HG03196 (cell line): ENCODE measurements around the gene ECSIT.
"Not testable (repeated sequence)": the region's sequence is repeated elsewhere in the genome, so short reads cannot be mapped to it uniquely, and the experiment has no call there.

Experiments
- ATAC-seq: cut with Tn5 transposase; IDR thresholded peaks from one replicate; pipeline ENCODE4 v1.9.1; 2021; ENCODE audit not compliant: unreplicated experiment

Gene ECSIT

DNA sequence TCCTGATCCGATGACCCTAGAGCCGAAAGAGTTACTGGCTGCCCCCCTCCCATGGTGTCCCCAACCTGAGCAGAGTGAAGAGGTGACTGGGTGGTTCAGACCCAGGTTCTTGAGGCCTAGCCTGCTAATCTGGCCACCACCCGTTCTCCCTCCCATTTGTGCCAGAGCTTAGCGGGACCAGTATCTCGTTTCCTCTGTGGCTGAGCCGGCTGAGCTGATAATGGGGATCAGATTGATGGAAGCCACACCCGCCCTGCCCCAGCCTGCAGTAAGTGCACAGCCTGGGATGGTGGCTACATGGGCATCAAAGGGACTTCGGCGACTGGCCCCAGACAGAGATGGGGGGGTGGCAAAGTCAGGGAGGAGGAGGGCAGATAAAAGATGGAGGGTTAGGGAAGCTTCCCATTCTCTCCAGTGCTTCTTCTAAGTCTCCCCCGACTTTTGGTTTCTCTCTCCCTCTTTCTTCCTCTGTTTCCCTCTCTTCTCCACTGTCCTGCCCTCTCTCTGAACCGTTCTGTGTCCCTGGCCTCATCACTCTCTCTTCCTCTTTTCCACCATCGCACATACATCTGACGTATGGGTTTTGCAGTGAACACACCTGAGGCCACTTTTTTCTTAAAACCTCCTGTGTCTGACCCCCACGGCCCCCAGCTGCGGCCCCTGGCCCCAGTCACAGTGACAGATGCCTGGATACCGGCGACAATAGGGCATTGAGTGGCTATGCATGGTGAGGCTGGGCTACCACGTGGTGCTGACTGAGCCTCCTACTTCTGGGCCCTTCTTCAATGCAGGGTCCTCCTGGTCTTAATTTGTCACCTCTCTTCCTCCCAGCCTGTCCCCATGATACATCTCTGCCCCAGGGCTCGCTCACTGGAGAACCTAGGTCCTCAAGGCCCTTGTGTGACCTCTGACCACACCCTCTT lies 50.5 kb downstream of the ECSIT start:
- no peak for ATAC-seq

DNA sequence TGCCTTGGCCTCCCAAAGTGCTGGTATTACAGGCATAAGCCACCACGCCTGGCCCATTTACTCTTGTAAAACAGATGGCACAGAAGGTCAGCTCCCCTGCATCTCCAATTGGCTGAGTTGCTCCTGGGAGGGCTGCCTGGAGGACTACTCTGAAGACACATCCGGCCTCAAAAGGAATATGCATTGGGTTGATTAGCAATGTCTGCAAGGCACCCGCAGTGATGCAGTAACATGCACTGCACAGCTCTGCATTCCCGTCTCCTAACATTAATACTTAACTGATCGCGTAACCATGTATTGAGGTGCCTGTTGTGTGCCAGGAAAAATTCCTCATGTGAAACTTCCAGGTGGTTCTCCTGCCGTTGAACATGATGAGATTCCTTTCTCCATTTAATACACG lies 53.1 kb downstream of the ECSIT start:
- no peak for ATAC-seq

GRCh38 chr19:11475343-11475742 lies 53.6 kb downstream of the ECSIT start:
- not testable (repeated sequence) for ATAC-seq

DNA sequence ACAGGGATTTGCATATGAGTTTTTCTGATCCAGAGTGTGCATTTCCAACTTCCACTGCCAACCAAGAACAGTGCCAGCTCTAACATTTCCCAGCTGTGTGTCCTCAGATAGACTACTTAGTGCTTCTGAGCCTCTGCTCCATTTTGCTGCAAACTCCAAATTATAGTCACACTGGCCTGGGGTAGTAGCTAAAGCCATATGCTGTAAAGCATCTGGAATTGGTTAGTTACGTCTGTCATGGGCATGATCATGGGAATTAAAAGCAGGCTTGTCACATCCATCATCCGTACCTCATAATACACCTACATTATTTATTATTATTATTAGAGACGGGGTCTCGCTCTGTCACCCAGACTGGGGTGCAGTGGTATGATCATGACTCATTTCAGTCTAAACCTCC lies 55.2 kb downstream of the ECSIT start:
- ATAC-seq = no peak

GRCh38 chr19:11468266-11468845 lies 60.6 kb downstream of the ECSIT start:
- ATAC-seq = not testable (repeated sequence)

DNA sequence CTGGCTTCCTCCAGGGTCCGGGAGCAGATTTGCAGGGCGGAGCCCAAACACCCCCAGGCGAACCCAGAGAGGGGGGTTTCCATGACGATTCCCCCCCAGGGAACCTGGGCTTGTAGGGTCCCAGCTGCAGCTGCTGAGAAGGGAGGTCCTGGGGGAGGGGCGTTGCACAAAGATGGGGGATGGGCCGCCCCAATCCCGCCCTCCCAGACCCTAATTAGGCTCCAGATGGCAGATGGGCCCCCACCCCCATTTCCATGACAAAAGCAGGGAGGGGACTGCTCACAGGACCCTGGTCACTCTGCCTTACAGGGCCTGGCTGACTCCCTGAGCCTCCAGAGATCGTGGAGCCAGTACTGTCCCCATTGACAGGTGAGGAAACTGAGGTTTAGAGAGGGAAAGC lies 63.3 kb downstream of the ECSIT start:
- ATAC-seq = no peak

DNA sequence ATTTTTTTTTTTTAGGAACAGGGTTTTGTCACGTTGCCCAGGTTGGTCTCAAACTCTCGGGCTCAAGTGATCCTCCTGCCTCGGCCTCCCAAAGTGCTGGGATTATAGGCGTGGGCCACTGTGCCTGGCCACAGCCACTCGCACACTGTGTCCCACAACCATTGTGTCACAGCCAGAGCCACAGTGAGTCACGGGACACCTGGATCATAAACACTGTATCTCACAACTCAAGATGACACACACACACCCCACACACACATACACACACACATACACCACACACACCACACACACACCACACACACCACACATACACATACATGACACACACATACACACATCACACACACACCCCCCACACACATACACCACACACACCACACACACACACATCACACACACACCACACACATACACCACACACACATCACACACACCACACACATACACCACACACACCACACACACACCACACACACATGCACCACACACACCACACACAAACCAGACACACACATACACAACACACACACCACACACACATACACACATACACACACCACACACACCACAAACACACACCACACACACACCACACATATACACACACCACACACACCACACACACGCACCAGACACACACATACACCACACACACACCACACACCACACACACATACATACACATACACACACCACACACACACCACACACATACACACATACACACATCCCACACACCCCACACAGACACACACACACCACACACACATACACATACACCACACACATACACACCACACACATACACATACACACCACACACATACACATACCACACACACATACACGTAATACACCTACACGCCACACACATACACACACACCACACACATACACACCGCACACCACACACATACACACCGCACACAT lies 64.3 kb downstream of the ECSIT start:
- no peak for ATAC-seq

DNA sequence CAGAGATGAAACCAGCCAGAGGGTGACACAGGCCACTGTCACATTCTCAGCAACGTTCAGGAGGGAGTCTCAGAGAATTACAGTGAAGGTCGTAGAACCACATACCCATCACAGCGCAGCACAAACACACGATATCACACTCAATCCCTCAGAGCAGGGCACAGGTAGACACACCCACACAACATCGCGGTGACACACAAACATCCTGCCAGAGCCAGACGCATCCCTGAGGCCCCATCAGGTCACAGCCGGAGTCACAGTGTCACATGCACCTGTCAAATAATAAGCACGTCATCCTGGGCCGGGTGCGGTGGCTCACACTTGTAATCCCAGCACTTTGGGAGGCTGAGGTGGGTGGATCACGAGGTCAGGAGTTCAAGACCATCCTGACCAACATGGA lies 65.5 kb downstream of the ECSIT start:
- no peak for ATAC-seq

DNA sequence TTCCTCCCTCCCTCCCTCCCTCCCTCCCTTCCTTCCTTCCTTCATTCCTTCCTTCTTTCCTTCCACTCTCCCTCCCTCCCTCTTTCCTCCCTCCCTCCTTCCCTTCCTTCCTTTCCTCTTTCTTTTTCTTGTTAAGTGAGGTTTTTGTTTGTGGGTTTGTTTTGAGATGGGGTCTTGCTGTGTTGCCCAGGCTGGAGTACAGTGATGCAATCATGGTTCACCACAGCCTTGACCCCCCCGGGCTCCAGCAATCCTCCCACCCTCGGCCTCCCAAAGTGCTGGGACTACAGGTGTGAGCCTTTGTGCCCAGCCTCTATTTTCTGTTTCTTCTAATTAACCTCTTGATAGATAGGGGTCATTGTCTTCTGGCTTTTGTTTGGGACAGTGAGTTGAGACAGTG lies 67.5 kb downstream of the ECSIT start:
- ATAC-seq = no peak

DNA sequence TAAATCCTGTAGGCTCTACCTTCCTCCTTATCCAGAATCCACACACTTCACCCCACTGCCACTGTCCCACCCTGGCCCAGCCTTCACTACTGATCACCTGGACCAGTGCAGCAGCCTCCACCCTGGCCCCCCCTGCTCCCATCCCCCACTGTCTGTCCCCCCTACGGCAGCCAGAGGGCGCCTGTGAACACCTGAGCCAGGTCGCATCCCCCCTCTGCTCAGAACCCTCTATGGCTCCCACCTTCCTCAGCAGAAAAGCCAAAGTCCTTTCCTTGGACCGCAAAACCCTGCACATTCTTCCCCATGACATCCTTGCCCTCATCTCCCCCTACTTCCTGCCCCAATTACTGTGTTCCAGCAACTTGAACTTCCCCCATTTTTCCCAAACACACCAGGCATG lies 68.7 kb downstream of the ECSIT start:
- ATAC-seq = no peak

DNA sequence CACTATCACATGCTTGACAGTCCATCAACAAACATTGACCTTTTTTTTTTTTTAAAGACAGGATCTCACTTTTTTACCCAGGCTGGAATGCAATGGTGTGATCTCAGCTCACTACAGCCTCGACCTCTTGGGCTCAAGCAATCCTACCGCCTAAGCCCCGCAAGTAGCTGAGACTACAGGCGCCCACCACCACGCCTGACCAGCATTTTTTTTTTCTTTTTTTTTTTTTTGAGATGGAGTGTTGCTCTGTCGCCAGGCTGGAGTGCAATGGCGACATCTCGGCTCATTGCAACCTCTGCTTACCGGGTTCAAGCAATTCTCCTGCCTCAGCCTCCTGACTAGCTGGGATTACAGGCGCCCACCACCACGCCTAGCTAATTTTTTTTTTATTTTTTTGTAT lies 70.0 kb downstream of the ECSIT start:
- not testable (repeated sequence) for ATAC-seq

DNA sequence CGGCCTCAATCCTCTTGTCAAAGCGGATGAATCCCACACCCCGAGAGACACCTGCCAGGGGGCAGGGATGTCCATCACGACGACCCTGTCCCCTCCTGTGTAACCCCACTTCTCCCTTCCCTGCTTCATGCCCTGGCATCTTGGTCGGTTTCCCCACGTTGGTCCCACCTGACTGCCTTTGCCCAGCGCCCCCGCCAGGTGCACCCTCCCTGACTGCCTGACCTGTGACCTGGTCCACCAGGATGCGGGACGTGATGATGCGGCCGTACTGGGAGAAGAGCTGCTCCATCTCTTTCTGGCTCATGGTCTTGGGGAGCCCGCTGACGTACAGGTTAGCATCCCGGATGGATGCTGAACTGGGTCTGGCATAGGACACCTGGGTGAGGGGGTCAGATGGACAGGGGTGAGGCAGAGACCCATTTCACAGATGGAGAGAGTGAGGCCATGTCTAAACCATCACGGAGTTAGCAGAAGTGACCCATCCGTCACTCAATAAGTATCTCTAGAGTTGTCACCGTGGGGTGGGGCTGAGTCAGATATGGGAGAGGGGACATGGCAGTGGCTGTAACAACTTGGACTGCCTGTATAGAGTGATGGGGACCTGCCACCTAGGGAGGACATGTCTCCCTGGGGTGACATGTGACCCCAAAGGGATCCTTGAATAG lies 70.6 kb downstream of the ECSIT start:
- ATAC-seq = no peak

GRCh38 chr19:11457831-11458230 lies 71.1 kb downstream of the ECSIT start:
- ATAC-seq = no peak

GRCh38 chr19:11457115-11457514 lies 71.8 kb downstream of the ECSIT start:
- ATAC-seq = no peak

- no peak for ATAC-seq
Measured at GRCh38 chr19:11456659-11457058, 72.3 kb downstream of the ECSIT start.
